HG03196 (cell line): ENCODE measurements around the gene MAMLD1.

ENCODE experiments used
- ATAC-seq: cut with Tn5 transposase; IDR thresholded peaks from one replicate; pipeline ENCODE4 v1.9.1; 2021; ENCODE audit not compliant: unreplicated experiment

The MAMLD1 gene

DNA sequence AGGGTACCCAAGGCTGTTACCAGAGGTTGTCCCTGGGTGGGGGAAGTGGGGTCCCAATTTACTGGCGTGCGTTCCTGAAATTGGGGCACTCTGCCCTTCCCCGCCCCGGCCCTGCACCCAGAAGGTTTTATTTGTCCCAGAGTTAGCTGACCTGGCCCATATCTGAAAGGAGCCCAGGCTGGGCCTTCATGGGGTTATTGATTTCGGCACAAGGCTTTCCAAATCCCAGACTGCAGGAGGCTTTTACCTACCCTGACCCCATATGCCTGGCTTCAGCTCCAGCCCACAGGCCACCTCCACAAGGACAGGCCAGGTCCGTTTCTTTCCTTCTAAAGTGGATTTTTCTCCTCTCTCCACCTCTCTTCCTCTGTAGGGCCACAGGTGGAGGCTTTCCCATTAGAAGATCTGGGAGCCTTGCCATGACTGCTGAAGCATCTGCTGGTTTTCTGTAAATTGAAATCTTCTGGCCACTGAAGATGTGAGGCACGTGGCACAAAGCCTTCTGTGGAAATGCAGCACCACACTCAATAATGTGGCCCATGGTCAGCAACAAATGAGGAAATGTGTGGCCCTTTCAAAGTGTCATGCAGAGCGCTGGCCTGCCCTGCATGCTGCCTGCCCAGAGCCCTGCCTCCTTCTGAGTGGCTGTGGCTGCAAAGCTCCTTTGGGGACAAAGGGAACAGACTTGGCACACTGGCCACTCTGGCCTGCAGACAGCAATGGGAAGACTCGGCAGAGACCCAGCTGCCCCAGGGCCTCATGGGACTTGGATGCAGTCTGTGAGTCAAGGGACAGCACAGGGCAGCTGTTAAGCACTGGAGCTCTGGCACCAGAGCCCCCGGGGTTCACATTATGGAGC lies 162.2 kb downstream of the MAMLD1 start:
- no peak for ATAC-seq

DNA sequence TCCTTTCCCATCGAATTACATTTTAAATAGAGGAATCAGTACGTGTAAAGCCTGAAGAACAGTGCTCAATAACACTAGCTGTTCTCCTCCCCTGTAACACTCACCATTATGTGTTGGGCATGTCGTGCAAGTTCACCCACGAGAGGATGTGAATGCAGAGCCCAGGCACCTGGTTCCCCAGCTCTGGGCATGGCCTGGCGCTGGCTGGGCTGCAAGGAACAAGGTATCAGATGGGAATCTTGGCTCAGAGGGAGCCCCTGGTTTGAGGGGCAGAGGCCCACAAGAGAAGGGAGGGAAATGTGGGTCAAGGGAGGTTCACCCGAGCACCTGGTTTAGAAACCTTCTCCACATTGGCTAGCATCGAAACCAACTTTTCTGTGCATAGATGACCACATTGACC lies 163.6 kb downstream of the MAMLD1 start:
- no peak for ATAC-seq

DNA sequence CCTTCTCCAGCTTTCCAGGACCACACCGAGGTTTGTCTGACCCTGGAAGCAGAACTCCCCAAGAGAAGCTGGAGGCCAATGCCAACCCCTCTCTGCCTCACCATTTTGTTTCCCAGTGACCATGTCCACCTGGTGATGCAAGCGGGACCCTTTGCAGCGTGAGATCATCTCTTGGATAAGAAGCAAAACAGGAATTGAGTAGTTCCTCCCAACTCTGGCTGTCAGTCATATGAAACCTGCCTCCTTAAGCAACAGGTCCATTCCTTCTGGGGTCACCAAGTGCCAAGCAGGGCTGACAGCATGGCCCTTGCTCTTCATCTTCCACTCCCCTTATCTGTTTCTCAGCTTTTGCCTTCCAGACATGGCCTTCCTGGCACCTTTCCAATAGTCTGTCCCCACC lies 164.0 kb downstream of the MAMLD1 start:
- ATAC-seq = no peak

GRCh38 chrX:150529587-150529986 lies 166.5 kb downstream of the MAMLD1 start:
- no peak for ATAC-seq

- ATAC-seq = no peak
Measured at GRCh38 chrX:150530821-150531220, 167.7 kb downstream of the MAMLD1 start.

GRCh38 chrX:150531467-150531866 lies 168.3 kb downstream of the MAMLD1 start:
- no peak for ATAC-seq

GRCh38 chrX:150533863-150534262 lies 170.7 kb downstream of the MAMLD1 start:
- no peak for ATAC-seq

- no peak for ATAC-seq
Measured at GRCh38 chrX:150536455-150537116, 173.5 kb downstream of the MAMLD1 start.

DNA sequence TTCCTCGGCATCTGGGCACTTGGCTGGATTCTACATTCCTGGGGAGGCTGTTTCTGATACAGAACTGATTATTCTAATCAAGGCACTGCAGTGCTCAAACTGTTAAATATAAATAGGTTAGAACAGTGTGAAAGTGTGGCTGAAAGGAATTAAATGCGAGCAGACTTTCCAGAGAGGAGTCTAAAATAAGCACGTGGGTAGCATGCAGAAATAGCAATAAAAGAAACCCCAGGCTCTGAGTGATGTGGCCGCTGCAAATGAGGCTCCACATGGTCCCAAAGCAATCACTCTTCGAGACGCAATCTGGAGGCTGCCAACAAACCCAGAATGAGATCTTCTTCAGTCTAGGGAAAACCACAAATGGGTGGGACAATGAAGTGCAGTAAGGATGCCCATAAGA lies 174.7 kb downstream of the MAMLD1 start:
- no peak for ATAC-seq

DNA sequence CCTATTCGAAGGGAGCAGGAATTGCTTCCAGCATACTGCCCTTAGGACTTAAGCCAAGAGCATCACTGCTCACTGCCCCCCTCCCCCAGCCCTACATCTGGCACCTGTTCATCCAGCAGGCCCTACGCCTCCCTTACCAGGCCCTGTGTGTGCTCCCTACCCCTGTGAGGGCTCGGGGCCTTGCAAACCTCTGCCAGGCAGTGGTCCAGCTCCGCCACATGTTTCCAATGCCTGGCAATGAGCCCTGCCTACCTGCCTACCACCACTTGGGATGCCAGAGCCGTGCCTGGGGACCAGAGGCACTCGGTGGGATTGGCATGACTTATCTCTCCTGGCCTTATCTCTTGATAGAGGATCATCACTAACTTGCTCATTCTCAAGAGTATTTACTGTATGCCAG lies 177.8 kb downstream of the MAMLD1 start:
- no peak for ATAC-seq

GRCh38 chrX:150542846-150543229 lies 179.7 kb downstream of the MAMLD1 start:
- ATAC-seq = no peak

- peak; percentile 62 for ATAC-seq
Measured at GRCh38 chrX:150543230-150544155, 180.4 kb downstream of the MAMLD1 start.

- ATAC-seq = no peak
Measured at GRCh38 chrX:150544222-150544787, 181.2 kb downstream of the MAMLD1 start.

- no peak for ATAC-seq
Measured at GRCh38 chrX:150544835-150545770, 182.0 kb downstream of the MAMLD1 start.

GRCh38 chrX:150546711-150547153 lies 183.6 kb downstream of the MAMLD1 start:
- no peak for ATAC-seq

GRCh38 chrX:150547375-150548115 lies 184.4 kb downstream of the MAMLD1 start:
- ATAC-seq = peak; percentile 51

DNA sequence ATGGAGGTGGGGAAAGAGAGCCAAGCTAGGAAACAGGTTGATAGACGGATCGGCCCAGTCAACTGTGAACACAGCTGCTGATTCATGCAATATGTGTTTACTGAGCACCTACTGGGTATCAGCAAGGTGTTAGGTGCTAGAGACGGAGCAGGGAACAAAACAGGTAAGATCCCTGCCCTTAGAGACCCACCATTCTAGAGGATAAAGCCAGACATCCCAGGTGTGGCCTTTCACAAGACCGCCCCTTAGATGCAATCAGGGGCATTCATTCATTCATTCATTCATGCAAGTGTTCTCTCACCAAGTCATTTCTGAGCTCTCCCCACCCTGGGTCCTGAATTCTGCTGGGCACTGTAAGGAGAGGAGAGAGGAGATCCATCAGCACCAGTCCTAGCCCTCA lies 185.1 kb downstream of the MAMLD1 start:
- ATAC-seq = no peak

DNA sequence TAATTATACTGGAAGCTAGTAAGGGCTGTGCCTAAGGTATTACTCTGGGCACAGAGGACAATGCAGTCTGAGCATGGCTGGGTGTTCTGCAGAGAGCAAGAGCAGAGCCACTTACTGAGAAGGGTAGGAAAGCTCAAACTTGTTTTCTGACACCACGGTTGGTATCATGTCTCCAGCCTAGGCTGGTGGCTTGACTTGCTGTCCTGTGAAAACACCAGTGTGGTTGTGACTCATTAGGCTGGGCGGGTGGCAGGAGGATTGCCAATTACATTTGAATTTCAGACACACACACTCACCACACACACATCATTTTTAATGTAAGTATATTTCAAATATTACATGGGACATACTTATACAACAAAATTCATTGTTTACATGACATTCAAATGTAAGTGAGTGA lies 185.6 kb downstream of the MAMLD1 start:
- ATAC-seq = no peak

DNA sequence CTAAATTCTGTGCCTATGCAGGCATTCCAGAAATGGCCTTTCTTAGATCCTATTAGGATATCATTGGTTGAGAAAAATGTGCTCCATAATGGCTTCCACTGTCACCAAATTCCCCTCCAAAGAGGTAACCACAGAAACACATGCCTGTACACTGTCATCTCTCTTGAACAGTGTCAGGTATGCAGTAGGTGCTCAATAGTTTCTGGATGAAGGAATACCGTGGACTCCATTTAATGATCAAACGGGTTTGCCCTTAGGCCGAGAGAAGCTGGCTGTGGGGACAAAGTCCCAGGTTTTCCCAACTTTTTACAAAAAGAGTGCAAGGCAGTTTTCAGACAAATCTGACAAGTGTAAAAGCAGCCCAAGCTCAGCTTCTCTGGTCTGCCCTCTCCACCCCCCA lies 188.8 kb downstream of the MAMLD1 start:
- ATAC-seq = no peak
